DMS 273 (cell line): ENCODE results near the gene PMCH.
"Not testable (repeated sequence)": the region's sequence is repeated elsewhere in the genome, so short reads cannot be mapped to it uniquely, and the experiment has no call there.

ENCODE experiments used
- DNase-seq: peaks from one replicate; lab custom pipeline; 2025; ENCODE audit not compliant: unreplicated experiment; lab: John Stamatoyannopoulos, UW

Gene PMCH, protein sequence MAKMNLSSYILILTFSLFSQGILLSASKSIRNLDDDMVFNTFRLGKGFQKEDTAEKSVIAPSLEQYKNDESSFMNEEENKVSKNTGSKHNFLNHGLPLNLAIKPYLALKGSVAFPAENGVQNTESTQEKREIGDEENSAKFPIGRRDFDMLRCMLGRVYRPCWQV

DNA sequence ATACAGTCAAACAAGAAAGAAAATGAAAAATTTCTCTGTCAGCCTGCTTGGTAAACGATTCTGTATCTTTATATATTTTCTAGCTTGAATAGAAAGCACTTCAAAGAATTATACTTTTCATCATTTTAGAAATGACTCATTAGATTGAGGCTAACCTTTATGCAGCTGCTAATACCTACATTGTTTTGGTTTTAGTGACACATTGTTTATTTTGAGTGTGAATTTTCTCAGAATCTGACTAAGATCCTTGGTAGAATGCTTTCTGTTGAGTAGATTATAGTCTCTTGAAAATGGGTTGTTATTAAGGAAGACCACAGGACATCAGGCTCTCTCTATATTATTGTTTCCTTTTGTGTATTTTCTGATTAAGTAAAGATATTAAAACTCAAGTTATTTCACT lies at the start of gene PMCH:
TSS of gene PMCH (minus strand) at position 45 of the 400 bp plus-strand sequence. CDS start 63 bp downstream, outside the sequence.
- no peak for DNase-seq

- DNase-seq, result not testable (repeated sequence)
Measured at GRCh38 chr12:102240859-102241258, 43.2 kb upstream of the PMCH start.

- no peak for DNase-seq
Measured at GRCh38 chr12:102234599-102234998, 37.0 kb upstream of the PMCH start.

- DNase-seq, result no peak
Measured at GRCh38 chr12:102232446-102232845, 34.8 kb upstream of the PMCH start.

GRCh38 chr12:102232036-102232435 lies 34.4 kb upstream of the PMCH start:
- no peak for DNase-seq

DNA sequence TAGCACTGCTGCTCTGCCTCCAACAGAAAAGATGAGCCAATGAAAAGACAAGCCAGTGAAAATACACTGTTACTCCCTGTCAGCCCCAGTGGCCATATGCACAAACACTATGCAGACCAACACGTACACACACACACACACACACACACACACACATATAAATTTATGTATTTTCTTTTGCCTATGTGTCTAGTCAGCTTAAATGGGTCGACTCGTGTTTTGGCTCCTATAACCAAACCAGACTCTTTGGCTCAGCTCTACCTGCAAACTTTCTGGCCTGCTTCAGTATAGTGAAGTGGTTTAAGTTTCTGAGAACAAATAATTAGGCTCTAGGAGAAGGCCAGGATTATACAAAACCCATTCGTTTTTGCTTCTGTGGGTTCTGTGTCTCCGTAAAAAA lies 30.3 kb upstream of the PMCH start:
- no peak for DNase-seq

- DNase-seq, result no peak
Measured at GRCh38 chr12:102220736-102221135, 23.1 kb upstream of the PMCH start.

GRCh38 chr12:102215992-102216691 lies 18.5 kb upstream of the PMCH start:
- DNase-seq, result no peak

- DNase-seq, result no peak
Measured at GRCh38 chr12:102204025-102204424, 6.4 kb upstream of the PMCH start.

DNA sequence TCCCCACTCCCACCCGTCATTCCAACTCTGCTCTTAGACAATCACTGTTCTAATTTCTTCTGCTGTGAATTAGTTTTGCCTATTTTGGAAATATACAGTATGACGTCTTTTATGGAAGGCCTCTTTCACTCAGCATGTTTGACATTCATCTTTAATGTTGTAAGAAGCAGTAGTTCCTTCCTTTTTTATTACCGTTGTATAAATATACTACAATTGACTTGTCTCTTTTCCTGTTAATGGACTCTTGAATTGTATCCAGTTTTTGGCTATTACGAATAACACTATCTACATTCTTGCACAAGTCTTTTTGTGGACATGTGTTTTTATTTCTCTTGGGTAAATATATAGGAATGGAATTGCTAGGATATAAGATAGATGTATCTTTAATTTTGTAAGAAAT lies 4.9 kb upstream of the PMCH start:
- no peak for DNase-seq

GRCh38 chr12:102201436-102202061 lies 3.9 kb upstream of the PMCH start:
- no peak for DNase-seq

DNA sequence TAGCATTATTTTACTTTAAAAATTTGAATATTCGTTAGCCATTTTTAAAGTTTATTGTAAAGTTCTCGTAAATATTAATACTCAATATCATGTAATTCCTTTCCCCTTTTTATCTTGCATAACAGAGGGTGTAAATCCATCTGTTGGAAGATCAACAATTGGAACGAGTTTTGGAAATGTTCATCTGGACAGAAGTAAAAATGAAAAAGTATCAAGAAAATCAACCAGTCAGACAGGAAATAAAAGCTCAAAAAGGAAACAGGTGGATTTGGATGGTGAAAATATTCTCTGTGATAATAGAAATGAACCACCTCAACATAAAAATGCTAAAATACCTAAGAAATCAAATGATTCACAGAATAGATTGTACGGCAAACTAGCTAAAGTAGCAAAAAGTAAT lies 1.8 kb downstream of the PMCH start:
- DNase-seq, result no peak

DNA sequence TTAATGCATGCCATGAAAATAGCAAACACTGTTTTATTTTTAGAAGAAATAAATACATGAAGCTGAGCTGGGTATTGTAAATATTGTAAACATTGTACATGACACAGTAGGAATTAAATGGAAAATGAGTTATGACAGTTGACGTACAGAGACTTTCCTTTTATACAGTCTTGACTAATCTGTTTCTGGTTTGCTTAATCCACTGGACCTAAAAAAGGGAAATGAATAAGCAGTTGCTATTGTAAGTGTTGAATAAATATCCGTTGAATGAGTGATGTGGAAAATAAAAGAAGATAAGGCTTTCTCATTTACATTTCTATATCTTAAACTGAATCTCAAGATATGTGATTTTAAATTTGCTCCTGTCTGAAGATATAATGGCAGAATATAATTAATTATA lies 15.0 kb downstream of the PMCH start:
- DNase-seq, result no peak

DNA sequence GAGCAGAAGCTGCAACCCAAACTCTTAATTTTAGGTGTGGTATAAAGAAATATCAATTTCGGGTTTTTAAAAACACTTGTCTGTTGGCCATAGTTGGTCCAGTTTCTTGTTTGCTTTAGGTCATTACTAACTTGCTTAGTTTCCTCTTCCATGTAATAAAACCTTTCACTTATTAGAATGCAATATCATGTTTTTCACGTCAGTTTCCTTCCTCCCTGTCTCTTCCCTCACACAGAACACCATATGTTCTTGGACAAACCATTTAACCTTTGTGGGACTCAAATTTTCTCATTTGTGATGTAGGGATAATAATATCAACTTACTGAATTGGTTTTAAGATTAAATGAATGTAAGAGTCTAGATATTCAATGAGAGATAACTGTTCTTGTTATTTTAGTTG lies 22.9 kb downstream of the PMCH start:
- no peak for DNase-seq

DNA sequence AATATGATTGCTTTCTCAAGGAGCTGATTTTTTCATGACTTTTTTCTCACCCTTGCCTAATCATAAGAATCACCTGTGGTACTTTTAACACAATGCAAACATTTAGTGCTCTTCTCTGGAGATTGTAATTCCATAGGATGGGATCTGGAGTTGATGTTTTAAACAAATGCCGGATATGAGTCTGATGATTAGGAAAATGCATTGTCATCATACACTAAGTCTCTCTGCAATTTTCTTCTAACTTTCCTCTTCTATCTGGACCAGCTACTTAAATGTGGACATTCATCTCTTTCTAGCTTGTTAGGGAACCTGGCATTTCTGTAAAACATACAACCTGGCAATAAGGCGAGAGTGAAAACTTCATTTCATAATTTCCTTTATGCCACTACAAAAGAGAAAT lies 23.5 kb downstream of the PMCH start:
- DNase-seq, result no peak

DNA sequence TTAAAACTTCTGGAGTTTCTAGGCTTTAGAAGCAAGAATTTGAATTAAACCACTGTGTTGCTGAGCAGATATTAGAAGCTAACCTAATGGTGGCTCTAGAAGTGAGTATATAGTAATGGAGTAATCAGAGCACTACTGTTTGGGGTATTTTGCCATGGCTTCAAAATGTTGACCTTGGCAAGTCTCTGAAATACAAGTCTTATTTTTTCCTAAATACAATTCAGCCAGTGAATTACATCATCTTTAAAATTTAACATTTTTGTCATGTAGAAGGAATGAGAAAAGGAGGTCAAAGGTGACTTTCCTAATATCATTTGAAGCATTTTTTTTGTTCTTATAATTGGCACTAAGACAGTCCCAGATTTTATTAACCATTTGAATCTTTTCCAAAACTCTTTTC lies 25.2 kb downstream of the PMCH start:
- no peak for DNase-seq

DNA sequence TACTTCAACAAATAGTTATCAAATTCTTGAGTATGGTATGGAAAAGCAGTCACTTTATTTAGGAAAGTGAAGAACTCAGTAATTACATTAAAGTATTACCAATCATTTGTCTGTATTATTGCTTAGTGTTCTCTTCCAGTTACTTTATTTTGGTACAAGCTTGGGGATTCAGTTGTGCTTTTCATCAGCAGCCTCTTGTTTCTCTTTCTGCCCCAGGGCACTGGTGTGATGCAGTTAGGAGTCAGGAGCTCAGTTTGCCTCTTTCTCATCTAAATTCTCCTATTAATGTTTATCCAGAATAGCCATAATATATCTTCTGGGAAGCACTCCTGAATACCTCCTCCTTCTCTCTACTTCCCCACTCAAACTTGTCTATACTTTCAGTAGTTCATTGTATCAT lies 25.7 kb downstream of the PMCH start:
- DNase-seq, result no peak

DNA sequence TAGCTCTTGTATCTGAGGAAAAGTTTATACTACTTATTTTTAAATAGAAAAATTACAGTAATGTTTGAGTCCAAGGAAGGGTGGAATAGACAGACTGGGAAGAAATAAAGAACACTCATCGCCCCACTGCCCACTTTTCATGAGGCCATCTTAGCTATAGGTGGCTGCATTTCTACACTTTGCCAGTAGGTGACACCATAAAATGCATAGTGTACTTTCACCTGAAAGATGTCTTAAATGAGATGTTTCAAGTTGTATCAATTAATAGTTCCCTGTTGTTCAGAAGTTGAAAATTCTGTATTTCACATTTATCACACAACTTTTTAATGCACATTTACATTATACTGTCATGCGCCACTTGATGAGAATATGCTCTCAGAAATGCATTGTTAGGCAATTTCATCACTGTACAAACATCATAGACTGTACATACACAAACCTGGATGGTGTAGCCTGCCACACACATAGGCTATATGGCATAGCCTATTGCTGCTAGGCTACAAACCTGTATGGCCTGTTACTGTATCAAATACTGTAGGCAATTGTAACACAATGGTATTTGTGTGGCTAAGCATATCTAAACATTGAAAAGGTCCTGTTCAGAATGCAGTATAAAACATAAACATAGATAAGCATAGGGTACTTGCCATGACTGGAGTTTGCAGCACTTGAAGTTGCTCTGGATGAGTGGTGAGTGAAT lies 27.6 kb downstream of the PMCH start:
- peak; percentile 49 for DNase-seq

DNA sequence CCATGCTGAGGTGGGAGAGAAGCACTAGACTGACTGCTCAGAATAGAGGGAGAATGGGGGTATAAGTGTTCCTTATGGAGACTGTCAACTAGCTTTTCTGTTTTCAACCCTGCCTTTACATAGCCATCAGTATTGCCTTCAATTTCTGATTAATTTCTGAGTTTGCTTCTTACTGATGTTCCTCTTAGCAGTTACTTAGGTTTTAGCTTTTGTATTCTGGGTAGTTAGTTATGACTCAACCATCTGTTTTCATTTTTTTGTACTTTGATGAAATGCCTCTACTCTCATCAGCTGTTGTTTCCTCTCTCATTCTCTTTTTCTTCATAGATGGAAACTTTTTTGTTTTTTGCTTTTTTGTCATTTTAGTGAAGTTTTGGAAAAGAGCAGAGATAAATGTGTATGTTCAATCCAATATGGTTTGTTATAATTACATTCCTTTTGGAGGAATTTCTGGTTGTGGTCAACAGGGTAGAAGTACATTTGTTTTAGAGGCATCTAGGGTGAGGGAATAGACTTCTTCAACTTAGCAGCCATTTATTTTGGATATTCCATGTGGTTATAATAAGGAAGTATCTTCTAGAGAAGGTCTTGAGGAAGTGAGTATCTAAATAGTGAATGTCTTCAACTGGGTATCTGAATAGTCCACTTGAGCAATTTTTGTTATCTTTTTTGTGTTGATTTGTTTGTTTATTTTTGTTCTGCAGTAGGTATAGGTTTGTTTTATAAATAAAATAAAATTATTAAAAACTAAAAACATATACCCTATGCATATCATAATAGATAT lies 29.6 kb downstream of the PMCH start:
- no peak for DNase-seq

DNA sequence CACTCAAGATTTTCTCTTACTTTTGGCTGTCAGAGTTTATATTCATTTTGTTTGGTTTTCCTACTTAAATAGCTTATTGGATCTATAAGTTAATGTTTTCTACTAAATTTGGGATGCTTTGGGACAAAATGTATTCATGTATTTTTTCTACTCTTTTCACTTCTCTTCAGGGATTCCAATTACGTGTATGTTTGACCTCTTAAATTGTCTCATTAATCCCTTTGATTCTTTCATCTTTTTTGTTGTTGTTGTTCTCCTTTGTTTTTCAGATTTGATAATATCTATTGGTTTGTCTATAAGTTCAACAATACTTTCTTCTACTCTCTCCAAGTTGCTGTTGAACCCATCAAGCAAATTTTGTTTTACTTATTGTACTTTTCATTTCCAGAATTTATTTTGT lies 34.2 kb downstream of the PMCH start:
- DNase-seq, result no peak

GRCh38 chr12:102155206-102155605 lies 42.4 kb downstream of the PMCH start:
- DNase-seq, result not testable (repeated sequence)
